CD4-positive, alpha-beta T cell (primary cell): ENCODE results near the gene GPS1. TPM values are rescaled to one million over a fixed set of nuclear protein-coding genes. Genes with fewer than 3 reads are reported as not detected.
A peak's percentile ranks its signal among the peaks of the same experiment; 100 is the strongest.

ENCODE experiments used
- ATAC-seq: fragments of 200-7000 bp; cut with Tn5 transposase; one replicate; pipeline ENCODE4 v1.10.0; 2022; ENCODE audit warnings: mild to moderate bottlenecking; ENCODE audit not compliant: poor library complexity
- CTCF ChIA-PET: fragments of 350-600 bp; sonication (Branson Sonifier 250); formaldehyde crosslinking; loops from one replicate; lab custom pipeline; 2021; ENCODE audit warnings: antibody characterized with exemption, inconsistent platforms; lab: Charles Lee
- POLR2A ChIA-PET: fragments of 350-600 bp; sonication (Branson Sonifier 250); formaldehyde crosslinking; loops from one replicate; lab custom pipeline; 2021; ENCODE audit warnings: antibody characterized with exemption, inconsistent platforms; lab: Charles Lee
- DNase-seq, 14 experiments: peaks; one replicate each; pipeline ENCODE4 v3.0.0-alpha.2; 2013 to 2020; ENCODE audit warnings: mixed read lengths in 2 of 14
- H3K27ac ChIP-seq, 2 donors: one replicate each; pipeline versions ENCODE4 v1.5.1 to v1.7.0; 2013; ENCODE audit warnings: low read length in 2 of 2, low read depth in 1 of 2, mild to moderate bottlenecking in 1 of 2
- H3K27me3 ChIP-seq, 2 experiments: 1 replicate in 1 of 2; 2 replicates in 1 of 2; pipeline versions ENCODE4 v1.6.1 to v1.7.0; 2013; ENCODE audit warnings: low read length in 2 of 2, control low read depth in 1 of 2, mild to moderate bottlenecking in 1 of 2, moderate library complexity in 1 of 2; ENCODE audit not compliant: insufficient read depth in 2 of 2, control insufficient read depth in 1 of 2
- H3K36me3 ChIP-seq: one replicate; pipeline ENCODE4 v1.6.1; 2013; ENCODE audit warnings: low read length, control low read depth; ENCODE audit not compliant: insufficient read depth
- H3K4me1 ChIP-seq: one replicate; pipeline ENCODE4 v1.6.1; 2013; ENCODE audit warnings: low read length, control low read depth; ENCODE audit not compliant: insufficient read depth
- H3K4me3 ChIP-seq: one replicate; pipeline ENCODE4 v1.5.1; 2013; ENCODE audit warnings: mild to moderate bottlenecking, low read length, moderate library complexity
- H3K9me3 ChIP-seq, 2 experiments: 1 replicate in 1 of 2; 2 replicates in 1 of 2; pipeline versions ENCODE4 v1.6.1 to v1.7.0; 2013; ENCODE audit warnings: low read length in 2 of 2, mild to moderate bottlenecking in 2 of 2, control low read depth in 1 of 2, moderate library complexity in 1 of 2; ENCODE audit not compliant: control insufficient read depth in 1 of 2, insufficient read depth in 1 of 2
- H3K27ac Mint-ChIP-seq: one replicate; pipeline ENCODE4 v1.8.0; 2020; ENCODE audit warnings: mixed read lengths
- H3K27me3 Mint-ChIP-seq: one replicate; pipeline ENCODE4 v1.8.0; 2021; ENCODE audit warnings: mixed read lengths
- H3K36me3 Mint-ChIP-seq: one replicate; pipeline ENCODE4 v1.8.0; 2021; ENCODE audit warnings: low read depth, mixed read lengths
- H3K4me1 Mint-ChIP-seq: one replicate; pipeline ENCODE4 v1.8.0; 2021; ENCODE audit warnings: low read depth, mixed read lengths
- H3K4me3 Mint-ChIP-seq: one replicate; pipeline ENCODE4 v1.8.0; 2020; ENCODE audit warnings: mild to moderate bottlenecking, mixed read lengths
- H3K9me3 Mint-ChIP-seq: one replicate; pipeline ENCODE4 v1.8.0; 2020; ENCODE audit warnings: mixed read lengths
- CTCF ChIP-seq: fragments of 200-600 bp; IDR thresholded peaks from one replicate; pipeline ENCODE4 v1.8.0; 2022; ENCODE audit warnings: antibody characterized with exemption, mild to moderate bottlenecking
- intact Hi-C, 2 experiments: fragments of 100-400 bp; cut with DNase I in 1 of 2; cut with micrococcal nuclease in 1 of 2; formaldehyde crosslinking; loops; one replicate each; pipeline versions ENCODE4 v1.15.1 to v1.9.0; 2023 to 2025; cut with DNase I, micrococcal nuclease
- total RNA-seq, 174 experiments: library from RNA in 2 of 174; stranded (reverse) in 2 of 174; gene quantifications; one replicate each; pipeline ENCODE4 v1.2.3 and lab custom pipeline; 2021 to 2026

Gene GPS1
- total RNA-seq, 2 experiments from 2014 or later = 64.6 to 69.3 TPM

GRCh38 chr17:82050761-82051641, 697 bp upstream of the GPS1 start:
- intact Hi-C loops = loop anchor here (1.0 to 5.0 kb wide), 4 partner anchors 14 to 160 kb away; partner anchors contain the start of genes DUS1L (in 2 of the 2), ALYREF (in 1 of the 2), ANAPC11 (in 1 of the 2) and FASN (in 1 of the 2)
- Mint-ChIP-seq H3K36me3 (peaks cover 16% of the 10 kb centered on the region), H3K4me3 (peak overlapping the region; percentile 86), H3K27ac (peak overlapping the region; percentile 71), H3K4me1 (peaks cover 14% of the 10 kb centered on the region), H3K27me3 (no peaks in the 10 kb centered on the region), H3K9me3 (no peaks in the 10 kb centered on the region)
- TF ChIP-seq CTCF = no peak
- H3K4me3 ChIP-seq = peak overlapping the region; percentile 53
- H3K4me1 ChIP-seq = peaks cover 41% of the 10 kb centered on the region
- ChIA-PET CTCF (interaction anchor here (2.0 kb wide), 1 partner anchor 21 kb away, joined by 8 read pairs; no protein-coding TSS in a partner anchor), POLR2A (interaction anchor here (0.7 to 4.1 kb wide), 4 partner anchors 13 to 28 kb away, joined by 4 to 16 read pairs (median 8); partner anchors contain the start of genes CENPX, DCXR, DUS1L and LRRC45)
- no peaks in the 10 kb centered on the region for H3K27me3 ChIP-seq
- no peaks in the 10 kb centered on the region for H3K9me3 ChIP-seq
- H3K27ac ChIP-seq = no peak overlapping the region
- DNase-seq (no peak), ATAC-seq (peak; percentile 28)
- peaks cover 27% of the 10 kb centered on the region for H3K36me3 ChIP-seq

GRCh38 chr17:82052638-82053059, 951 bp downstream of the GPS1 start:
- ChIA-PET CTCF (interaction anchor here (1.0 to 1.1 kb wide), 2 partner anchors 15 to 22 kb away, joined by 3 to 5 read pairs; partner anchors contain the start of gene DCXR), POLR2A (interaction anchor here (1.0 to 4.1 kb wide), 4 partner anchors 12 to 74 kb away, joined by 3 to 16 read pairs (median 6); partner anchors contain the start of genes DCXR and DUS1L)
- Mint-ChIP-seq H3K36me3 (peaks cover 13% of the 10 kb centered on the region), H3K4me1 (peaks cover 10% of the 10 kb centered on the region), H3K27ac (peak overlapping the region; percentile 39), H3K27me3 (no peaks in the 10 kb centered on the region), H3K4me3 (peak overlapping the region; percentile 80), H3K9me3 (no peaks in the 10 kb centered on the region)
- H3K9me3 ChIP-seq = no peaks in the 10 kb centered on the region
- peak overlapping the region; percentile 75 for H3K4me3 ChIP-seq
- ATAC-seq (no peak), DNase-seq (no peak)
- intact Hi-C loops = loop anchor here in 1 of 2 experiments (5.0 kb wide), 1 partner anchor 45 kb away; the partner anchor contains the start of gene FASN
- H3K27me3 ChIP-seq = no peaks in the 10 kb centered on the region
- H3K27ac ChIP-seq = no peak overlapping the region
- peaks cover 38% of the 10 kb centered on the region for H3K36me3 ChIP-seq
- peaks cover 41% of the 10 kb centered on the region for H3K4me1 ChIP-seq
- no peak for TF ChIP-seq CTCF

- Mint-ChIP-seq H3K4me1 (peaks cover 8% of the 10 kb centered on the region), H3K27ac (peak overlapping the region; percentile 39), H3K4me3 (peak overlapping the region; percentile 80), H3K9me3 (no peaks in the 10 kb centered on the region), H3K36me3 (peaks cover 15% of the 10 kb centered on the region), H3K27me3 (no peaks in the 10 kb centered on the region)
- Histone ChIP-seq H3K27me3 (no peaks in the 10 kb centered on the region), H3K4me3 (no peak overlapping the region), H3K4me1 (peaks cover 41% of the 10 kb centered on the region), H3K27ac (no peak overlapping the region), H3K36me3 (peaks cover 43% of the 10 kb centered on the region), H3K9me3 (no peaks in the 10 kb centered on the region)
- CTCF ChIA-PET = no interaction called here
- intact Hi-C loops = loop anchor here in 1 of 2 experiments (5.0 kb wide), 1 partner anchor 44 kb away; the partner anchor contains the start of gene FASN
- no peak for DNase-seq
- no peak for ATAC-seq
- POLR2A ChIA-PET = interaction anchor here (1.0 to 4.1 kb wide), 2 partner anchors 11 to 68 kb away, joined by 3 to 16 read pairs; partner anchors contain the start of gene DUS1L
- TF ChIP-seq CTCF = no peak
Measured at GRCh38 chr17:82053130-82053529, 1.4 kb downstream of the GPS1 start.
